Gastrocnemius medialis (tissue), 4 donors: Measurements from ENCODE around the gene SLC34A2. TPM values are rescaled to one million over a fixed set of nuclear protein-coding genes. Genes with fewer than 3 reads are reported as not detected.

Experiments
- ATAC-seq, 2 donors: fragments of 150-250 bp; one replicate each; pipeline ENCODE4 v1.9.1; 2016
- DNase-seq, 2 donors: peaks; one replicate each; pipeline ENCODE4 v3.0.0-alpha.2; 2019
- H3K27ac ChIP-seq, 4 donors: fragments of 200-600 bp; sonication (generic); 1 replicate in 1 of 4; 2 replicates in 3 of 4; pipeline ENCODE4 v1.5.1; 2016 to 2018; ENCODE audit warnings: mild to moderate bottlenecking in 2 of 4, moderate library complexity in 1 of 4
- H3K27me3 ChIP-seq, 3 donors: fragments of 200-600 bp; sonication (generic) in 2 of 3; 1 replicate in 1 of 3; 2 replicates in 2 of 3; pipeline versions ENCODE4 v1.5.1 to v1.6.0; 2016 to 2019; ENCODE audit warnings: mild to moderate bottlenecking in 1 of 3, moderate library complexity in 1 of 3
- H3K36me3 ChIP-seq, 2 donors: fragments of 200-600 bp; sonication (generic) in 1 of 2; one replicate each; pipeline ENCODE4 v1.5.1; 2017 to 2018
- H3K4me1 ChIP-seq, 2 donors: fragments of 200-600 bp; sonication (generic) in 1 of 2; one replicate each; pipeline ENCODE4 v1.5.1; 2016 to 2017; ENCODE audit warnings: mild to moderate bottlenecking in 2 of 2
- H3K4me3 ChIP-seq, 4 donors: fragments of 200-600 bp; sonication (generic) in 3 of 4; 1 replicate in 1 of 4; 2 replicates in 3 of 4; pipeline ENCODE4 v1.5.1; 2016 to 2019; ENCODE audit warnings: mild to moderate bottlenecking in 2 of 4
- H3K9me3 ChIP-seq, 3 donors: fragments of 200-600 bp; sonication (generic) in 2 of 3; 1 replicate in 1 of 3; 2 replicates in 2 of 3; pipeline ENCODE4 v1.5.1; 2016 to 2019
- CTCF ChIP-seq, 5 experiments: fragments of 450-650 bp in 3 of 5; fragments of 200-600 bp in 2 of 5; sonication (generic) in 2 of 5; IDR thresholded peaks in 4 of 5; conservative IDR thresholded peaks in 1 of 5; 1 replicate in 4 of 5; 2 replicates in 1 of 5; pipeline ENCODE4 v1.5.1; 2016 to 2019; ENCODE audit warnings: antibody characterized with exemption in 5 of 5, mild to moderate bottlenecking in 3 of 5, moderate library complexity in 3 of 5
- POLR2A ChIP-seq, 2 donors: fragments of 450-650 bp; IDR thresholded peaks; one replicate each; pipeline ENCODE4 v1.6.1; 2017; ENCODE audit warnings: antibody characterized with exemption in 2 of 2, mild to moderate bottlenecking in 2 of 2, moderate library complexity in 2 of 2
- in situ Hi-C, 4 donors: fragments of 200-750 bp; cut with MboI; loops; one replicate each; pipeline versions ENCODE4 v1.15.0 to v1.8.0; 2017; ENCODE audit warnings: low sequenced_read_pairs in 4 of 4
- intact Hi-C: fragments of 100-400 bp; cut with DNase I; formaldehyde crosslinking; loops from one replicate; pipeline ENCODE4 v1.15.1; 2023; ENCODE audit warnings: low total_unique reads
- total RNA-seq, 4 donors: library from RNA; depleted of rRNA; stranded (reverse); fragments of >200 nt; gene quantifications; one replicate each; pipeline versions ENCODE4 v1.1.0 to v1.2.3, GENCODE V29; 2016

Gene SLC34A2
- total RNA-seq, 4 donors from 2014 or later, result not detected

GRCh38 chr4:25677157-25677556, 21.5 kb downstream of the SLC34A2 start:
- H3K4me3 ChIP-seq, result no peak overlapping the region
- DNase-seq (no peak), ATAC-seq (no peak)
- intact Hi-C loops, result no loop called here
- in situ Hi-C loops, result no loop called here
- no peaks in the 10 kb centered on the region for H3K27me3 ChIP-seq
- TF ChIP-seq CTCF (IDR thresholded peaks at IDR 0.05 in 4 of 5, conservative IDR thresholded peaks at IDR 0.05 in 1 of 5) (no peak), POLR2A (IDR thresholded peaks at IDR 0.05) (no peak)
- no peak overlapping the region for H3K27ac ChIP-seq
- H3K9me3 ChIP-seq, result no peaks in the 10 kb centered on the region
- H3K4me1 ChIP-seq, result no peaks in the 10 kb centered on the region
- no peaks in the 10 kb centered on the region for H3K36me3 ChIP-seq

- in situ Hi-C loops (no loop called here), intact Hi-C loops (no loop called here)
- Histone ChIP-seq H3K27me3 (no peaks in the 10 kb centered on the region), H3K4me1 (no peaks in the 10 kb centered on the region), H3K4me3 (no peak overlapping the region), H3K36me3 (no peaks in the 10 kb centered on the region), H3K9me3 (no peaks in the 10 kb centered on the region), H3K27ac (no peak overlapping the region)
- DNase-seq (no peak), ATAC-seq (no peak)
- no peak for TF ChIP-seq CTCF (IDR thresholded peaks at IDR 0.05 in 4 of 5, conservative IDR thresholded peaks at IDR 0.05 in 1 of 5)
- TF ChIP-seq POLR2A (IDR thresholded peaks at IDR 0.05), result no peak
These were observed 22.3 kb downstream of the SLC34A2 start for GRCh38 chr4:25677943-25678342.

- Histone ChIP-seq H3K4me1 (no peaks in the 10 kb centered on the region), H3K4me3 (no peak overlapping the region), H3K27ac (no peak overlapping the region), H3K9me3 (no peaks in the 10 kb centered on the region), H3K27me3 (no peaks in the 10 kb centered on the region), H3K36me3 (no peaks in the 10 kb centered on the region)
- TF ChIP-seq POLR2A (IDR thresholded peaks at IDR 0.05) (no peak), CTCF (IDR thresholded peaks at IDR 0.05 in 4 of 5, conservative IDR thresholded peaks at IDR 0.05 in 1 of 5) (no peak)
- DNase-seq (no peak), ATAC-seq (no peak)
- intact Hi-C loops (no loop called here), in situ Hi-C loops (no loop called here)
These were observed 32.1 kb downstream of the SLC34A2 start for GRCh38 chr4:25687773-25688172.

GRCh38 chr4:25694466-25694865, 38.8 kb downstream of the SLC34A2 start:
- Histone ChIP-seq H3K36me3 (no peaks in the 10 kb centered on the region), H3K27ac (no peak overlapping the region), H3K9me3 (no peaks in the 10 kb centered on the region), H3K4me1 (no peaks in the 10 kb centered on the region), H3K27me3 (no peaks in the 10 kb centered on the region), H3K4me3 (no peak overlapping the region)
- intact Hi-C loops (no loop called here), in situ Hi-C loops (no loop called here)
- TF ChIP-seq CTCF (IDR thresholded peaks at IDR 0.05 in 4 of 5, conservative IDR thresholded peaks at IDR 0.05 in 1 of 5), result no peak
- TF ChIP-seq POLR2A (IDR thresholded peaks at IDR 0.05), result no peak
- ATAC-seq, result no peak
- no peak for DNase-seq

- Histone ChIP-seq H3K4me1 (no peaks in the 10 kb centered on the region), H3K27me3 (no peaks in the 10 kb centered on the region), H3K27ac (no peak overlapping the region), H3K9me3 (no peaks in the 10 kb centered on the region), H3K4me3 (no peak overlapping the region), H3K36me3 (no peaks in the 10 kb centered on the region)
- TF ChIP-seq POLR2A (IDR thresholded peaks at IDR 0.05), result no peak
- no peak for TF ChIP-seq CTCF (IDR thresholded peaks at IDR 0.05 in 4 of 5, conservative IDR thresholded peaks at IDR 0.05 in 1 of 5)
- intact Hi-C loops, result no loop called here
- no peak for DNase-seq
- in situ Hi-C loops, result no loop called here
- no peak for ATAC-seq
These were observed 40.8 kb downstream of the SLC34A2 start for GRCh38 chr4:25696409-25696808.
